PFSK-1 (cell line): ENCODE data around the gene CACNA1D.

Source experiments
- SIN3A ChIP-seq: IDR thresholded peaks from 2 replicates; pipeline ENCODE4 v1.6.1; 2012; ENCODE audit warnings: mild to moderate bottlenecking, low read length, moderate library complexity, borderline replicate concordance; ENCODE audit not compliant: insufficient read depth
- TAF1 ChIP-seq: IDR thresholded peaks from 2 replicates; pipeline ENCODE4 v1.6.1; 2012; ENCODE audit warnings: low read length, control low read depth, borderline replicate concordance; ENCODE audit not compliant: insufficient read depth

GRCh38 chr3:53513556-53514190 lies 19.3 kb downstream of the CACNA1D start:
- TF ChIP-seq SIN3A: no peak
- TF ChIP-seq TAF1: no peak
